ENCODE results near the gene ERMAP.

The ERMAP gene

DNA sequence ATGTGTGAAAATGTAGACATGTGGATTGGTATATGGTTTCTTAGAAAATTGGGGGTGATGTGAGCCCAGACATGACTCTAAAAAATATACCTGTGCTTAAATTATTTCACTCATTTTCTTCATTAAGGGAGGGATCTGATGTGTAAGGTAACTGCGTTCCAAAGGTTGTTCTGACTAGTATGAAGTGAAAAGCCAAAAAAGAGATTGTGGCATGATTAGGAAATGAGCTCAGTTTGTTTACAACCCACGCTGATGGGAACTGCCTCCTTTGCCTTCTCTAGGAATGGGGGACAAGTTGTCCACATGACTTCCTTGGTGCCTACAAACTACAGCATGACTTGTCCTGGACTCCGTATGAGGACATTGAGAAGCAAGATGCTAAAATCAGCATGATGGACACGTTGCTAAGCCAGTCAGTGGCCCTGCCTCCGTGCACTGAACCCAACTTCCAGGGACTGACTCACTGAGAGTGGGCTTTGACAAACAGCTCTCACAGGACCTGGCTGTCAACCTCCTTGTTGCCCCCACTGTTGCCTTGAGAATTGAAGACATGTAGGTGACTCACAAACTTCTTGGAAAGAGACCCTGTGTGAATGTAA is 41.9 kb upstream of the ERMAP start:
- Mint-ChIP-seq H3K4me3 (no peak overlapping the region), H3K27ac (no peak overlapping the region), H3K36me3 (ENCODE audit: low read depth) (peaks cover 71% of the 10 kb centered on the region), H3K9me3 (no peaks in the 10 kb centered on the region), H3K27me3 (ENCODE audit: low read depth) (no peaks in the 10 kb centered on the region), H3K4me1 (peaks cover 14% of the 10 kb centered on the region)
- TF ChIP-seq, protein P1, sequence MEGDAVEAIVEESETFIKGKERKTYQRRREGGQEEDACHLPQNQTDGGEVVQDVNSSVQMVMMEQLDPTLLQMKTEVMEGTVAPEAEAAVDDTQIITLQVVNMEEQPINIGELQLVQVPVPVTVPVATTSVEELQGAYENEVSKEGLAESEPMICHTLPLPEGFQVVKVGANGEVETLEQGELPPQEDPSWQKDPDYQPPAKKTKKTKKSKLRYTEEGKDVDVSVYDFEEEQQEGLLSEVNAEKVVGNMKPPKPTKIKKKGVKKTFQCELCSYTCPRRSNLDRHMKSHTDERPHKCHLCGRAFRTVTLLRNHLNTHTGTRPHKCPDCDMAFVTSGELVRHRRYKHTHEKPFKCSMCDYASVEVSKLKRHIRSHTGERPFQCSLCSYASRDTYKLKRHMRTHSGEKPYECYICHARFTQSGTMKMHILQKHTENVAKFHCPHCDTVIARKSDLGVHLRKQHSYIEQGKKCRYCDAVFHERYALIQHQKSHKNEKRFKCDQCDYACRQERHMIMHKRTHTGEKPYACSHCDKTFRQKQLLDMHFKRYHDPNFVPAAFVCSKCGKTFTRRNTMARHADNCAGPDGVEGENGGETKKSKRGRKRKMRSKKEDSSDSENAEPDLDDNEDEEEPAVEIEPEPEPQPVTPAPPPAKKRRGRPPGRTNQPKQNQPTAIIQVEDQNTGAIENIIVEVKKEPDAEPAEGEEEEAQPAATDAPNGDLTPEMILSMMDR (IDR thresholded peaks at IDR 0.05; ENCODE audit: unreplicated experiment in 3 of 3) = no peak

DNA sequence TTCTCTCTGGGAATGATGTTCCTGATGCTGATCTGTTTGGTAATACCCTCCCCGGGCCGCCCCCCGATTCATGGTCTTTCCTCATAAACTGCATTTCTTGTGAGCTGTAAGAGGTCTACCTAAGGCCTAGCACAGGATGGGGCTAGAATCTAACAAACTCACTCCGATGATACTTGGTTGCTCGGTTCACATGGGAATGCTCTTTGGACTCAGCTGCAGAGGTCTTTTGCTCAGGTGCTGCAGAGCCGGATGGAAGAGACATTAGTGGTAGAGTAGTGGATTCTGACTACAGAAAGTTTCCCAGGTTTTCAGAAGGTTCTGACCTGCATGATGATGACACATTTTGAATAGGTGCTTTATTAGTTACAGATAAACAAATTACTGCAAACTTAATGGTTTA is 40.4 kb upstream of the ERMAP start:
- peaks cover 78% of the 10 kb centered on the region for H3K36me3 Mint-ChIP-seq (ENCODE audit: low read depth)
- TF ChIP-seq, protein P1 (IDR thresholded peaks at IDR 0.05; ENCODE audit: unreplicated experiment in 3 of 3) = no peak
- H3K4me3 Mint-ChIP-seq = no peak overlapping the region
- H3K27me3 Mint-ChIP-seq (ENCODE audit: low read depth) = no peaks in the 10 kb centered on the region
- H3K4me1 Mint-ChIP-seq = peaks cover 5% of the 10 kb centered on the region
- H3K27ac Mint-ChIP-seq = no peak overlapping the region
- no peaks in the 10 kb centered on the region for H3K9me3 Mint-ChIP-seq

DNA sequence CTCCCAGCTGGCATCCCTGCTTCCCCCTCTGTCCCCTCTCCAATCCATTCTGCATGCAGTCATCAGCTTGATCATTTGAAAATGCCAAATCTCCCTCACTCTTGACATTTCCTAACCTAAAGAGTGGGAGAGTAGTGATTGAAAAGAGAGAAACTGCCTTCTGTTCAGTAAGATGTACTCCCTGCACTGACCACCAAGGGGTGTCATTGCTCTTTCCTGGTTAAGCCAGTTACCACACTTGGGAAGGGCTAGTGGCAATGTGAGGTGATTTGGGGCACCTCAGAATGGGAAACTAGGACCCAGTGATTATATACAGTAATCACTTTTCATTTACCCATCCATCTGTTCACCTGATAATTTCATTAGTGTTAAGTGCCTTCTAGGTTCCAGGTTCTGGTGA is 39.1 kb upstream of the ERMAP start:
- H3K36me3 Mint-ChIP-seq (ENCODE audit: low read depth) = peaks cover 81% of the 10 kb centered on the region

DNA sequence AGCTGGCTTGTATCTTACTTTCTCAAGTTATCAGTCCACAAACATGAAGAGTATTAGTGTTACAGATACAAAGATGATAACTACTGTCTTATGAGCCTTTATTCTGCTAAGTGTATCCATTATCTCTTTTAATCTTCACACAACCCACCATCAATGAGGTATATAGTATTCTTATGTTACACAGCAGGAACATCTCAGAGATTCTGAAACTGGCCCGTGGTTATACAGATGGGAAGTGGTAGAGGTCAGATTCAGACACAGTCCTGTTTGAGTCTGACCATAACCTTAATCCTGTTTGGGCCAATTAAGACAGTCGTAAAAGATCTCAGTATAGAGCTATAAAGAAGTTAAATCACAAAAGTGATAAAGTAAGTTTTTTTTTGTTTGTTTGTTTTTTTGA is 37.2 kb upstream of the ERMAP start:
- Mint-ChIP-seq H3K4me1 (no peaks in the 10 kb centered on the region), H3K4me3 (no peak overlapping the region), H3K27me3 (ENCODE audit: low read depth) (no peaks in the 10 kb centered on the region), H3K27ac (no peak overlapping the region), H3K9me3 (no peaks in the 10 kb centered on the region), H3K36me3 (ENCODE audit: low read depth) (peaks cover 70% of the 10 kb centered on the region)
- TF ChIP-seq, protein P1 (IDR thresholded peaks at IDR 0.05; ENCODE audit: unreplicated experiment in 3 of 3) = no peak

More for the DNA sequence above, 39.1 kb upstream of the ERMAP start:
- TF ChIP-seq, protein P1 (IDR thresholded peaks at IDR 0.05; ENCODE audit: unreplicated experiment in 3 of 3) = peak; percentile 40 to 67 (median 52)
- Mint-ChIP-seq H3K9me3 (no peaks in the 10 kb centered on the region), H3K4me1 (no peaks in the 10 kb centered on the region), H3K4me3 (no peak overlapping the region), H3K27me3 (ENCODE audit: low read depth) (no peaks in the 10 kb centered on the region), H3K27ac (no peak overlapping the region)

DNA sequence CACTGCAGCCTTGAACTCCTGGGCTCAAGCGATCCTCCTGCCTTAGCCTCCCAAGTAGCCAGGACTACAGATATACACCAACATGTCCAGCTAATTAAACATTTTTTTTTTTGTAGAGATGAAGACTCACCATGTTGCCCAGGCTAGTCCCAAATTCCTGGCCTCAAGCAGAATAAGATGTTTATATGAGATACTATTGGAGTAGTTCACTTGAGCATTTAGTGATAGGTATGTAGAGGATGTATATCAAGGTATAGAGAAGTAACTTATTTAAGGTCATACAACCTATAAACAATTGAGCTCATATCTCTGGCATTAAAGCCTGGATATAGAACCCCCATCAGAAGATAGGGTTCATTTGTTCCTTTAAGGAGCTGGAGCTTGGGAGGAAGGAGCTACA is 36.7 kb upstream of the ERMAP start:
- no peaks in the 10 kb centered on the region for H3K9me3 Mint-ChIP-seq
- H3K36me3 Mint-ChIP-seq (ENCODE audit: low read depth) = peaks cover 65% of the 10 kb centered on the region
- no peaks in the 10 kb centered on the region for H3K27me3 Mint-ChIP-seq (ENCODE audit: low read depth)
- TF ChIP-seq, protein P1 (IDR thresholded peaks at IDR 0.05; ENCODE audit: unreplicated experiment in 3 of 3) = no peak
- H3K4me3 Mint-ChIP-seq = no peak overlapping the region
- no peak overlapping the region for H3K27ac Mint-ChIP-seq
- no peaks in the 10 kb centered on the region for H3K4me1 Mint-ChIP-seq

DNA sequence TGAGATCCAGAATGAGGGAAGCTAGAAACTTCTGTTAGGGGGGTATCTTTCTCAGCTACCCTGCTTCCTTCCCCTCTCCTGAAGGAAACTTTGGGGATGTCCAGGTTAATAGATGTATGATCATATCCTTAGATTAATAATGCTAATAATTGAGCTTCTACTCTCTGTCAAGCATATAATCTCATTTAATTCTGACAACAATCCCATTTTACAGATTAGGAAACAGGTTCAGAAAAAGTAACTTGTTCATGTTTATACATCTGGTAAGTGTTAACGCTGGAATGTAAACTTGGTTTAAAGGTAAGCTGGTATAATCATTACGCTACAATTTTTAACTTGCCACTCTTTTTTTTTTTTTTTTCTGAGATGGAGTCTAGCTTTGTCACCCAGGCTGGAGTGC is 33.8 kb upstream of the ERMAP start:
- peaks cover 41% of the 10 kb centered on the region for H3K36me3 Mint-ChIP-seq (ENCODE audit: low read depth)
- H3K27me3 Mint-ChIP-seq (ENCODE audit: low read depth) = no peaks in the 10 kb centered on the region
- H3K4me1 Mint-ChIP-seq = no peaks in the 10 kb centered on the region
- no peak overlapping the region for H3K27ac Mint-ChIP-seq
- TF ChIP-seq, protein P1 (IDR thresholded peaks at IDR 0.05; ENCODE audit: unreplicated experiment in 3 of 3) = no peak
- no peaks in the 10 kb centered on the region for H3K9me3 Mint-ChIP-seq
- H3K4me3 Mint-ChIP-seq = no peak overlapping the region
